Colonic mucosa (tissue), 4 donors: ENCODE results near the gene USP15. TPM values are rescaled to one million over a fixed set of nuclear protein-coding genes. Genes with fewer than 3 reads are reported as not detected.

Experiments
- DNase-seq: peaks from one replicate; pipeline ENCODE4 v3.0.0-alpha.2; 2020
- H3K27ac ChIP-seq: fragments of 200-600 bp; one replicate; pipeline ENCODE4 v1.8.0; 2021
- H3K27me3 ChIP-seq: fragments of 200-600 bp; one replicate; pipeline ENCODE4 v1.8.0; 2021
- H3K36me3 ChIP-seq: fragments of 200-600 bp; one replicate; pipeline ENCODE4 v1.8.0; 2021
- H3K4me1 ChIP-seq: fragments of 200-600 bp; one replicate; pipeline ENCODE4 v1.8.0; 2021; ENCODE audit warnings: mild to moderate bottlenecking
- H3K4me3 ChIP-seq: fragments of 200-600 bp; one replicate; pipeline ENCODE4 v1.8.0; 2021
- H3K9ac ChIP-seq, 2 donors: one replicate each; pipeline ENCODE4 v1.7.0; 2013; ENCODE audit warnings: control low read depth in 2 of 2, low read depth in 2 of 2, low read length in 2 of 2
- H3K9me3 ChIP-seq: fragments of 200-600 bp; one replicate; pipeline ENCODE4 v1.8.0; 2021
- CTCF ChIP-seq: fragments of 200-600 bp; IDR thresholded peaks from one replicate; pipeline ENCODE4 v1.8.0; 2022; ENCODE audit warnings: antibody characterized with exemption, mild to moderate bottlenecking
- intact Hi-C: fragments of 100-400 bp; cut with DNase I; formaldehyde crosslinking; loops from one replicate; pipeline ENCODE4 v1.14.1; 2022
- total RNA-seq, 2 donors: library from RNA; stranded (reverse); fragmentation: NEBNext Ultra II Directional in 1 of 2; extraction: Animal tissue kit (Norgen Biotek cat#: 25700) in 1 of 2; gene quantifications; one replicate each; pipeline ENCODE4 v1.2.1, GENCODE V29; 2021
- donor health status: healthy.
- donor health status: DM: no; HTN: no; CAD: no.
- donor health status: DM: no; HTN: no; CAD: no.

The USP15 gene
- total RNA-seq, 2 donors from 2014 or later: 50.3 to 63.0 TPM

- DNase-seq: no peak
- H3K4me1 ChIP-seq: peaks cover 10% of the 10 kb centered on the region
- H3K9me3 ChIP-seq: no peaks in the 10 kb centered on the region
- no peaks in the 10 kb centered on the region for H3K36me3 ChIP-seq
- intact Hi-C loops: no loop called here
- no peaks in the 10 kb centered on the region for H3K27me3 ChIP-seq
- H3K9ac ChIP-seq: no peak overlapping the region
- H3K4me3 ChIP-seq: no peak overlapping the region
- TF ChIP-seq CTCF: no peak
- no peak overlapping the region for H3K27ac ChIP-seq
These were observed 6.8 kb downstream of the USP15 start for GRCh38 chr12:62267026-62267425.

- Histone ChIP-seq H3K4me3 (no peak overlapping the region), H3K4me1 (peaks cover 9% of the 10 kb centered on the region), H3K9me3 (no peaks in the 10 kb centered on the region), H3K36me3 (no peaks in the 10 kb centered on the region), H3K27me3 (no peaks in the 10 kb centered on the region), H3K27ac (no peak overlapping the region), H3K9ac (no peak overlapping the region)
- DNase-seq: no peak
- TF ChIP-seq CTCF: no peak
- intact Hi-C loops: no loop called here
These were observed 7.3 kb downstream of the USP15 start for GRCh38 chr12:62267480-62267879.

- Histone ChIP-seq H3K27me3 (no peaks in the 10 kb centered on the region), H3K4me3 (no peak overlapping the region), H3K27ac (no peak overlapping the region), H3K4me1 (no peaks in the 10 kb centered on the region), H3K9ac (no peak overlapping the region), H3K36me3 (no peaks in the 10 kb centered on the region), H3K9me3 (no peaks in the 10 kb centered on the region)
- TF ChIP-seq CTCF: no peak
- intact Hi-C loops: no loop called here
- DNase-seq: no peak
These were observed 8.8 kb downstream of the USP15 start for GRCh38 chr12:62268956-62269355.

- TF ChIP-seq CTCF: no peak
- Histone ChIP-seq H3K4me1 (no peaks in the 10 kb centered on the region), H3K9ac (no peak overlapping the region), H3K36me3 (no peaks in the 10 kb centered on the region), H3K27ac (no peak overlapping the region), H3K9me3 (no peaks in the 10 kb centered on the region), H3K4me3 (no peak overlapping the region), H3K27me3 (no peaks in the 10 kb centered on the region)
- no peak for DNase-seq
- intact Hi-C loops: no loop called here
These were observed 9.4 kb downstream of the USP15 start for GRCh38 chr12:62269464-62270228.

GRCh38 chr12:62270384-62270783 lies 10.2 kb downstream of the USP15 start:
- TF ChIP-seq CTCF: no peak
- no peak for DNase-seq
- Histone ChIP-seq H3K36me3 (no peaks in the 10 kb centered on the region), H3K4me3 (no peak overlapping the region), H3K9ac (no peak overlapping the region), H3K27ac (no peak overlapping the region), H3K9me3 (no peaks in the 10 kb centered on the region), H3K27me3 (no peaks in the 10 kb centered on the region), H3K4me1 (no peaks in the 10 kb centered on the region)
- intact Hi-C loops: no loop called here
